Uterus (tissue), 2 donors: ENCODE results near the gene KCNC2.

Experiments used
- POLR2A ChIP-seq, 2 donors: fragments of 450-650 bp; IDR thresholded peaks; one replicate each; pipeline ENCODE4 v1.6.1; 2016; ENCODE audit warnings: antibody characterized with exemption in 2 of 2, mild to moderate bottlenecking in 1 of 2, moderate library complexity in 1 of 2
- TF ChIP-seq, protein P1 (sequence below), 4 experiments: fragments of 200-600 bp in 2 of 4; fragments of 450-650 bp in 2 of 4; sonication (generic) in 2 of 4; IDR thresholded peaks; one replicate each; pipeline ENCODE4 v1.5.1; 2016 to 2019; ENCODE audit warnings: antibody characterized with exemption in 4 of 4, mild to moderate bottlenecking in 2 of 4, moderate library complexity in 1 of 4

DNA sequence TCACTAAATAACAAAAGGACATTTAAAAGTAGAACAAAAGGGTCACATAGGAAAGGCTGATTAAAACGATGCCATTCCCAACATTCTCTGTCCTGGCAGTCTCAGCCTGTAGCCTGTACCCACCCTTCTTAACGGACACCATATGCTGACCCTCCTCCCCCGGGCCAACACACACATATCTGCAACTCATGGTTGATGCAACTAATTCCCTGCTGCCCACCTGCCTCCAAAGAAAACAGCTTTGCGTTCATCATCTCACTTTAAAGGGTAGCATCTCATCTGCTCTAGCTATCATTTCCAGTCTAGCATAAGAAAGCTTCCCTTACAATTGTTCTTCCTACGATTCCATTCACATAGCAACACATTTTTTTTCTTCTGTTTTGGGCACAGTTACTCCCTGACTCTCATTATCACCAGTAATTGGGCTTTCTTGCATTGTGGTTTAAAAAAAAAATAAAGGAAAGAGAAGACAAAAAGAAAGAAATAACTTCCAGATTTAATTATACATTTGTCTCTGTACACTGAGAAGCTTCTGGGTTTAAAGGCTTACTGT lies 92.9 kb downstream of the KCNC2 start:
- TF ChIP-seq, protein P1, sequence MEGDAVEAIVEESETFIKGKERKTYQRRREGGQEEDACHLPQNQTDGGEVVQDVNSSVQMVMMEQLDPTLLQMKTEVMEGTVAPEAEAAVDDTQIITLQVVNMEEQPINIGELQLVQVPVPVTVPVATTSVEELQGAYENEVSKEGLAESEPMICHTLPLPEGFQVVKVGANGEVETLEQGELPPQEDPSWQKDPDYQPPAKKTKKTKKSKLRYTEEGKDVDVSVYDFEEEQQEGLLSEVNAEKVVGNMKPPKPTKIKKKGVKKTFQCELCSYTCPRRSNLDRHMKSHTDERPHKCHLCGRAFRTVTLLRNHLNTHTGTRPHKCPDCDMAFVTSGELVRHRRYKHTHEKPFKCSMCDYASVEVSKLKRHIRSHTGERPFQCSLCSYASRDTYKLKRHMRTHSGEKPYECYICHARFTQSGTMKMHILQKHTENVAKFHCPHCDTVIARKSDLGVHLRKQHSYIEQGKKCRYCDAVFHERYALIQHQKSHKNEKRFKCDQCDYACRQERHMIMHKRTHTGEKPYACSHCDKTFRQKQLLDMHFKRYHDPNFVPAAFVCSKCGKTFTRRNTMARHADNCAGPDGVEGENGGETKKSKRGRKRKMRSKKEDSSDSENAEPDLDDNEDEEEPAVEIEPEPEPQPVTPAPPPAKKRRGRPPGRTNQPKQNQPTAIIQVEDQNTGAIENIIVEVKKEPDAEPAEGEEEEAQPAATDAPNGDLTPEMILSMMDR (IDR thresholded peaks at IDR 0.05), result no peak
- no peak for TF ChIP-seq POLR2A (IDR thresholded peaks at IDR 0.05)
